Measurements from ENCODE around the gene ZNRF3. TPM values are rescaled to one million over a fixed set of nuclear protein-coding genes. Genes with fewer than 3 reads are reported as not detected.
A peak's percentile ranks its signal among the peaks of the same experiment; 100 is the strongest.

The ZNRF3 gene
- total RNA-seq, 1 donor from 2014 or later: 6.4 TPM

GRCh38 chr22:29040385-29041275 is 157.3 kb downstream of the ZNRF3 start:
- ATAC-seq: peak; percentile 79

GRCh38 chr22:29041408-29041807 is 158.0 kb downstream of the ZNRF3 start:
- ATAC-seq: no peak

GRCh38 chr22:29043906-29044575 is 160.7 kb downstream of the ZNRF3 start:
- ATAC-seq: no peak

- ATAC-seq: peak; percentile 21
Observed at GRCh38 chr22:29044657-29045176, 161.3 kb downstream of the ZNRF3 start.

GRCh38 chr22:29048822-29049654 is 165.7 kb downstream of the ZNRF3 start:
- ATAC-seq: no peak

GRCh38 chr22:29049655-29050263 is 166.4 kb downstream of the ZNRF3 start:
- ATAC-seq: peak; percentile 64

GRCh38 chr22:29050457-29050856 is 167.1 kb downstream of the ZNRF3 start:
- ATAC-seq: no peak

- ATAC-seq: no peak
Observed at GRCh38 chr22:29053048-29053702, 169.8 kb downstream of the ZNRF3 start.

- no peak for ATAC-seq
Observed at GRCh38 chr22:29054251-29054767, 170.9 kb downstream of the ZNRF3 start.

GRCh38 chr22:29055192-29055830 is 171.9 kb downstream of the ZNRF3 start:
- no peak for ATAC-seq

- no peak for ATAC-seq
Observed at GRCh38 chr22:29056472-29056871, 173.1 kb downstream of the ZNRF3 start.

- no peak for ATAC-seq
Observed at GRCh38 chr22:29060251-29060869, 177.0 kb downstream of the ZNRF3 start.

GRCh38 chr22:29060931-29061330 is 177.6 kb downstream of the ZNRF3 start:
- no peak for ATAC-seq

GRCh38 chr22:29061773-29062172 is 178.4 kb downstream of the ZNRF3 start, which contains the start of gene C22orf31:
C22orf31 (minus strand) TSS chr22:29061831; CDS start chr22:29061792, 39 bp downstream.
- ATAC-seq: no peak

- ATAC-seq: no peak
Observed at GRCh38 chr22:29062286-29062821, 179.0 kb downstream of the ZNRF3 start.

GRCh38 chr22:29065468-29066190 is 182.3 kb downstream of the ZNRF3 start:
- no peak for ATAC-seq

- no peak for ATAC-seq
Observed at GRCh38 chr22:29069463-29069862, 186.1 kb downstream of the ZNRF3 start.

GRCh38 chr22:29070490-29070889 is 187.1 kb downstream of the ZNRF3 start:
- ATAC-seq: no peak

Measured in esophagus mucosa (tissue), 1 donor.